ENCODE measurements around the gene B3GALT6.

GRCh38 chr1:1245817-1246576 is 14.0 kb downstream of the B3GALT6 start:
- no peak for TF ChIP-seq SP1 (CRISPR knock-in tag; conservative IDR thresholded peaks at IDR 0.05)
- no peak for TF ChIP-seq CTCF (IDR thresholded peaks at IDR 0.05)
- TF ChIP-seq SMAD4 (CRISPR knock-in tag; IDR thresholded peaks at IDR 0.05) = no peak
- TF ChIP-seq, protein P1, sequence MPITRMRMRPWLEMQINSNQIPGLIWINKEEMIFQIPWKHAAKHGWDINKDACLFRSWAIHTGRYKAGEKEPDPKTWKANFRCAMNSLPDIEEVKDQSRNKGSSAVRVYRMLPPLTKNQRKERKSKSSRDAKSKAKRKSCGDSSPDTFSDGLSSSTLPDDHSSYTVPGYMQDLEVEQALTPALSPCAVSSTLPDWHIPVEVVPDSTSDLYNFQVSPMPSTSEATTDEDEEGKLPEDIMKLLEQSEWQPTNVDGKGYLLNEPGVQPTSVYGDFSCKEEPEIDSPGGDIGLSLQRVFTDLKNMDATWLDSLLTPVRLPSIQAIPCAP (CRISPR knock-in tag; IDR thresholded peaks at IDR 0.05) = no peak
- TF ChIP-seq, protein P2, sequence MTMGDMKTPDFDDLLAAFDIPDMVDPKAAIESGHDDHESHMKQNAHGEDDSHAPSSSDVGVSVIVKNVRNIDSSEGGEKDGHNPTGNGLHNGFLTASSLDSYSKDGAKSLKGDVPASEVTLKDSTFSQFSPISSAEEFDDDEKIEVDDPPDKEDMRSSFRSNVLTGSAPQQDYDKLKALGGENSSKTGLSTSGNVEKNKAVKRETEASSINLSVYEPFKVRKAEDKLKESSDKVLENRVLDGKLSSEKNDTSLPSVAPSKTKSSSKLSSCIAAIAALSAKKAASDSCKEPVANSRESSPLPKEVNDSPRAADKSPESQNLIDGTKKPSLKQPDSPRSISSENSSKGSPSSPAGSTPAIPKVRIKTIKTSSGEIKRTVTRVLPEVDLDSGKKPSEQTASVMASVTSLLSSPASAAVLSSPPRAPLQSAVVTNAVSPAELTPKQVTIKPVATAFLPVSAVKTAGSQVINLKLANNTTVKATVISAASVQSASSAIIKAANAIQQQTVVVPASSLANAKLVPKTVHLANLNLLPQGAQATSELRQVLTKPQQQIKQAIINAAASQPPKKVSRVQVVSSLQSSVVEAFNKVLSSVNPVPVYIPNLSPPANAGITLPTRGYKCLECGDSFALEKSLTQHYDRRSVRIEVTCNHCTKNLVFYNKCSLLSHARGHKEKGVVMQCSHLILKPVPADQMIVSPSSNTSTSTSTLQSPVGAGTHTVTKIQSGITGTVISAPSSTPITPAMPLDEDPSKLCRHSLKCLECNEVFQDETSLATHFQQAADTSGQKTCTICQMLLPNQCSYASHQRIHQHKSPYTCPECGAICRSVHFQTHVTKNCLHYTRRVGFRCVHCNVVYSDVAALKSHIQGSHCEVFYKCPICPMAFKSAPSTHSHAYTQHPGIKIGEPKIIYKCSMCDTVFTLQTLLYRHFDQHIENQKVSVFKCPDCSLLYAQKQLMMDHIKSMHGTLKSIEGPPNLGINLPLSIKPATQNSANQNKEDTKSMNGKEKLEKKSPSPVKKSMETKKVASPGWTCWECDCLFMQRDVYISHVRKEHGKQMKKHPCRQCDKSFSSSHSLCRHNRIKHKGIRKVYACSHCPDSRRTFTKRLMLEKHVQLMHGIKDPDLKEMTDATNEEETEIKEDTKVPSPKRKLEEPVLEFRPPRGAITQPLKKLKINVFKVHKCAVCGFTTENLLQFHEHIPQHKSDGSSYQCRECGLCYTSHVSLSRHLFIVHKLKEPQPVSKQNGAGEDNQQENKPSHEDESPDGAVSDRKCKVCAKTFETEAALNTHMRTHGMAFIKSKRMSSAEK (CRISPR knock-in tag; IDR thresholded peaks at IDR 0.05; ENCODE audit: borderline replicate concordance) = no peak

All from WTC11 (cell line).